CD4-positive, alpha-beta T cell treated with Interleukin-17A for 1 hour (primary cell): ENCODE measurements around the gene SSTR5.
"Not testable (repeated sequence)": the region's sequence is repeated elsewhere in the genome, so short reads cannot be mapped to it uniquely, and the experiment has no call there.

Experiments used
- DNase-seq: peaks from one replicate; pipeline ENCODE4 v3.0.0-alpha.2; 2020

The SSTR5 gene

DNA sequence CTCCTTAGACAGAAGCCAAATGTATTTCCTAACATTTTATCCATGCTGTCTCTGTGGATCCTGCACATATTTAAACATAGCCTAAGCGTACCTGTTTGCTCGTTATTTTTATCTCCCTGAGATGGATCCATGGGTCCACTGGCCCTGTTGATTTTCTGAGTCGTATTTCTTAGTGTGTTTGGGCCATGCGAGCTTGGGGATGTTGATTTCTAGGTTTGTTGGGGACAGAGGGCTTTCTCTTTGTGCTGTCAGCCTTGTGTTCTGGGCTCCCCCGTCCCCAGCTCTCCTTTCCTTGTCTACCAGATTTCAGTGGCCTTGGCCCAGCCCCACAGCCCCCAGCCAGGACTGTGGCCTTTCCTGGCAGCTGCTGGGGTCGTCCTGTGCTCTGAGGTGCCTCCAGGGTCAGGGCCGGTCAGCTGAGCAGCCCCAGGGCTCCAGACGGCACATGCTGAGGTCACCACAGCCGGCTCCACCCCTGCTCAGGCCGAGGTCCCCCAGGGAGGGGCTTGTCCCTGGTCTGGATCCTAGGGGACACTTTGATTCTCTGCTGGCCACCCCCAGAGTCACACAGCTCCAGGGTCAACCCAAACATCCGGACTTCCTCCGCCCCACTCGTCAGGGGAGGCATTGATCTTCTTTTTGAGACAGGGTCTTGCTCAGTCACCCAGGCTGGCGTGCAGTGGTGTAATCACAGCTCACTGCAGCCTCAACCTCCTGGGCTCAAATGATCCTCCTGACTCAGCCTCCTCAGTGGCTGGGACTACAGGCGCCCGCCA, 4.4 kb downstream of the SSTR5 start:
- no peak for DNase-seq

DNA sequence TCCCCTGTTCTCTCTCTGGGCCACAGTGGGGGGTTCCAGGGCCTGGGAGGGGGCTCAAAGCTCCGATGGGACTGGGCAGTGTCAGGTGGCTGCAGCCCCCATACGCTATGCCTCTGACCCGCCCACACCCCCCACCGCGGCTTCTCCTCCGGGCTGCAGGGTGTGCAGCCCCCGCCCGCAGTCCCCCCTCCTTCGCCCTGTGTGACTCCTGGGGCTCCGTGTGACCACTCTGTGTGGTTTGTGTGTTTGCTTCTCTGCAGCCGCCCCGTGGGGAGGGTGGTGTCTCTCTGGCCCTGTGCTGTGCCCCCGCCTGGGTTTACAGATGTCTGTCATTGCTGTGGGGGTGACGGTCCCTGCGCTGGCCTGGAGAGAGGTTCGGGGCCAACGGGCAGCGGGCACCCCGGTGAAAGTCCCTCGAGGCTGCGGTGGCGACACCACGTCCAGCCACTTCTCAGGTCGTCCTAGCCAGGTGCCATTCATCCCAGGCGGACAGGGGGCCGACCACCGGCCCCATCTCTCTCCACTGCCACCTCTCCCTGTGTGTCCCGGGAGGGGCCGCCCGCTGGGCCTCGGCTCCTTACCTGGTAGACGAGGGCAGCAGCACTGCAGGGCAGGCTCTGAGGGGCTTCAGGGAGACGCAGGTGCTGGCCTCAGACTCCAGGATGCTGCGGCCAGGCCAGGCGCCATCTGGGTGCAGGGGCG, 5.5 kb downstream of the SSTR5 start:
- no peak for DNase-seq

DNA sequence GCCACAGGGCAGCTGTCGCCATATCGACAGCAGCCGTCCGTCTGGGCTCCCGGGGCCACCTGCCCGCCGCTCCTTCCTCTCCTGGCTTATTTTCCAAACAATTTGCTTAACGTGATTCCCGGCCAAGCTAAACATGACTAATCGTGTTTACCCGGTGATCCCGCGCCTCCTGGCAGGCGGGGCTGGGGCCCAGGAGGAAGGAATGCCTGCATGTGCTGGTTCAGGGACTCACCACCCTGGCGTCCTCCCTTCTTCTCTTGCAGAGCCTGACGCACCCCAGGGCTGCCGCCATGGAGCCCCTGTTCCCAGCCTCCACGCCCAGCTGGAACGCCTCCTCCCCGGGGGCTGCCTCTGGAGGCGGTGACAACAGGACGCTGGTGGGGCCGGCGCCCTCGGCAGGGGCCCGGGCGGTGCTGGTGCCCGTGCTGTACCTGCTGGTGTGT, 6.1 kb downstream of the SSTR5 start:
- no peak for DNase-seq

DNA sequence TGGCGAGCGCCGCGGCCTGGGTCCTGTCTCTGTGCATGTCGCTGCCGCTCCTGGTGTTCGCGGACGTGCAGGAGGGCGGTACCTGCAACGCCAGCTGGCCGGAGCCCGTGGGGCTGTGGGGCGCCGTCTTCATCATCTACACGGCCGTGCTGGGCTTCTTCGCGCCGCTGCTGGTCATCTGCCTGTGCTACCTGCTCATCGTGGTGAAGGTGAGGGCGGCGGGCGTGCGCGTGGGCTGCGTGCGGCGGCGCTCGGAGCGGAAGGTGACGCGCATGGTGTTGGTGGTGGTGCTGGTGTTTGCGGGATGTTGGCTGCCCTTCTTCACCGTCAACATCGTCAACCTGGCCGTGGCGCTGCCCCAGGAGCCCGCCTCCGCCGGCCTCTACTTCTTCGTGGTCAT, 6.8 kb downstream of the SSTR5 start:
- no peak for DNase-seq

DNA sequence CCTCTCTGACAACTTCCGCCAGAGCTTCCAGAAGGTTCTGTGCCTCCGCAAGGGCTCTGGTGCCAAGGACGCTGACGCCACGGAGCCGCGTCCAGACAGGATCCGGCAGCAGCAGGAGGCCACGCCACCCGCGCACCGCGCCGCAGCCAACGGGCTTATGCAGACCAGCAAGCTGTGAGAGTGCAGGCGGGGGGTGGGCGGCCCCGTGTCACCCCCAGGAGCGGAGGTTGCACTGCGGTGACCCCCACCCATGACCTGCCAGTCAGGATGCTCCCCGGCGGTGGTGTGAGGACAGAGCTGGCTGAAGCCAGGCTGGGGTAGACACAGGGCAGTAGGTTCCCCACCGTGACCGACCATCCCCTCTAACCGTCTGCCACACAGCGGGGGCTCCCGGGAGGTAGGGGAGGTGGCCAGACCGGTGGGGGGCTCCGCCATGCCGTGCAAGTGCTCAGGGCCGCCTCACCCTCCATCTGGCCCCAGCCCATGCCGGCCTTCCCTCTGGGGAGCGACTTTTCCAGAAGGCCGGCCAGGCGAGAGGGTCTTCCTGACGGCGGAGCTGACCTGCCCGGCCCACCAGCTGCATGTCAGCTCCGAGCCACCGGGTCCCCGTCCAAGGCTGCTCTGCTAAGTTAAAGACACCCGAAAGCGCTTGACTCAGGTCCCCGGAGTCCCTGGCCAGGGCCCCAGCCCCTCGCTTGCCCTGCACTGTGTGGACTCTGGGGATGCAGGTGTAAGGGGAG, 7.4 kb downstream of the SSTR5 start:
- no peak for DNase-seq

DNA sequence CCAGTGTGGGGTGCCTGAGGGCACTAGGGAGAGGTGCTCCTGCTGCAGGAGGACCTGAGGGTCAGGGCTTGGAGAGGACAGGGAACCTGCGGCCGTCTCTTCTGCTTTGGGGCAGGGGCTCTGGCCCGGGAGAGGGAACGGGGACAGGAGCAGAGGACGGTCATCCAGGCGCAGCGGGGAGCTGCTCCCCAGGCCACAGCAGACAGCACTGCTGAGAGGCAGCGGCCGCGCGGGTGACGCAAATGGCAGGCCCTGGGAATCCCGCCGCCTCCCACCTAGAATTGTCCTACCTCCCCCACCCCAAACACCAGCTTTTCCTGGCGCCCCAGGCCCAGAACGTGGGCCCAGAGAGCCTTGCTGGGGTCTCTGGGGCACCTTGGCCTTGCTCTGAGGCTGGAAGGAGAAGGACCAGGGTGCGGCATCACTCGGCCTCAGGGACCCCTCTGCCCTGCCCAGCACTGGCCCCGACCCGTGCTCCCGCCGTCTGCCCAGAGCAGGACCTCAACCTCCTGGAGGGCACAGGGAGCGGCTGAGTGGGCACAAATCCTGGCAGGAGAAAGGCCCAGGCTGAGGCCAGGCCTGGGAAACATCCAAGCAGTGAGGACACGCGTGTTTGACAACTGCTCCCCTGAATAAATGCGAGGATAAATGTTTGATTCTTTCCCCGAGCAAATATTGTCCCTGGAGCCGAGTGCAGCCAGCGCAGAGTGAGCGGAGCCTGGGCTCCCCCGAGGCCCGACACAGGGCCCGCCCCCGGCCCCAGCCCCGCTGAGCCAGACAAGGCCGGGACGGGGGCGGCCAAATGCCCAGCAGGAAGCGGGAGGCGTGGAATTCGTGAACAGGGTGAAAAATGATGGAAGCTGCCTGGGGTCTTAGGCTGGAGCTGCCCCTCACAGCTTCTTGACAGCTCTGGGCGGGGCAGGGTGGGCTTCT, 8.5 kb downstream of the SSTR5 start:
- DNase-seq, result no peak

- no peak for DNase-seq
These were observed 9.3 kb downstream of the SSTR5 start for GRCh38 chr16:1081734-1082265.

DNA sequence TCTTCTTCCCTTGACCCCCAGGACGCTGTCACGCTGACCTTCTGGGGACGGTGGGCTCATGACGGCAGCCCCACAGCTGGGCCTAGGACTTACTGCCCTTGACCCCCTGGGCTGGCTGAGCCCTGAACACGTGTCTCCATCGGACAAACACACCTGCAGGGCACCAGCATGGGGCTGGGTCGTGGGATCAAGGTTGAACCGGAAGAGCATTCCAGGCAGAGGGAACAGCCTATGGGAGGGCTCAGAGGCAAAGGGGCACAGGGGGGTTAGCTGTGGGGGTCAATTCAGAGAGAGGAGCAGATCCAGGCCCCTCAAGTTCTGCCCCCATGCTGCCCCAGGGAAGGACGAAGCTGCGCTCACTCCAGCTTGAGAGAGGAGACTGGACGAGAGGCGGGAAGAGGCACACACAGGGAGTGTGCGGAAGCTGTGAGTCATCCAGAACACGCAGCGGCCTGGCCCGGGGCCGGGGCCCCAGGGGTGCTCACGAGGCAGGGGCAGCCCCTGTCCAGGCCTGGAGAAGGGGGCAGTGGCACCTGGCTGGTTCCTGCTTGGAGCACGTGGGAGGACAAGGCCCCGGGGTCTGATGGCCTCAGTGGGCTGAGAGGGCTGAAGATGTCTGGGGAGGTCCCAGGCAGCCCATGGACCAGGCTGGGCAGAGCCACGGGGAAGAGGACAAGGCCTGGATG, 9.9 kb downstream of the SSTR5 start:
- no peak for DNase-seq

- no peak for DNase-seq
These were observed 10.6 kb downstream of the SSTR5 start for GRCh38 chr16:1082952-1083675.

- no peak for DNase-seq
These were observed 12.4 kb downstream of the SSTR5 start for GRCh38 chr16:1084971-1085370.

GRCh38 chr16:1086443-1086842, 13.9 kb downstream of the SSTR5 start:
- DNase-seq, result not testable (repeated sequence)

- DNase-seq, result no peak
These were observed 16.0 kb downstream of the SSTR5 start for GRCh38 chr16:1088295-1089170.

DNA sequence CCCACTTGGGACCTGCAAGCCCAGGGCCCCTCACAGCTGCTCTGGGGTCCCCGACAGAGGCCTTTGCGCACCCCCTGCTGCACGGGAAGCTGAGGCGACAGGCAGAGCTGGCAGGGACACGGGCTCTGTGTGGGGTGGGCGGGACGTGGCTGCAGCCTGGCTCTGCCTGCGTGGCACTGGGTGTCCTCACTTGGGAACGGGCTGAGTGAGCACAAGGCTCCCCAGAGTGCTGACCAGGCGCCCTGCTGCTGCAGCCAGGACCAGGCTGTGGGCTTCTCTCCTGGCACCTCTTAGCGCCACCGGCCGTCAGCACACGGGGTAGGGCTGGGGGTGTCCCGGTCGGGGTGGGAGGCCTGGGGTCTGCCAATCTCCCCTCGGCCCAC, 16.9 kb downstream of the SSTR5 start:
- DNase-seq, result no peak

- DNase-seq, result no peak
These were observed 17.5 kb downstream of the SSTR5 start for GRCh38 chr16:1089822-1090619.

GRCh38 chr16:1090620-1091587, 18.4 kb downstream of the SSTR5 start:
- no peak for DNase-seq

DNA sequence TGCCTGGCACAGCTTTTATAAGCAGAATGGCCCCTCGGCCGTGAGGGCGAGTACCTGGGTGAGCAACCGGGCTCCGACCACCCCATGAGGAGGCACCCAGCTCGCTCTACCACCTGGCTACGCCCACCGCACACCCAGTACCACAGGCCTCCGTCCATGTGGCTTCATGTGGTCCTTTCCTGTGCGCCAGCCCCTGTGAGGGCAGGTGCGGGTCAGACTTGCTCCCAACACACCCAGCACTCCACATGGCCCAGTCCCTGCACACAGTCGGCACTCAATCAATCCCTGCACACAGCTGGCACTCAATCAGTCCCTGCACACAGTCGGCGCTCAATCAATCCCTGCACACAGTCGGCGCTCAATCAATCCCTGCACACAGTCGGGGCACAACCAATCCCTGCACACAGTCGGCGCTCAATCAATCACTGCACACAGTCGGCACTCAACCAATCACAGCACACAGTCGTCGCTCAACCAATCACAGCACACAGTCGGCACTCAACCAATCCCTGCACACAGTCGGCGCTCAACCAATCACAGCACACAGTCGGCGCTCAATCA, 19.5 kb downstream of the SSTR5 start:
- DNase-seq, result no peak

GRCh38 chr16:1092685-1093283, 20.2 kb downstream of the SSTR5 start:
- DNase-seq, result not testable (repeated sequence)
